NCI-H524 (cell line): Measurements from ENCODE around the gene DOK7.

Experiments
- DNase-seq, 2 experiments: peaks; one replicate each; lab custom pipeline; 2025; lab: John Stamatoyannopoulos, UW

DOK7 gene

DNA sequence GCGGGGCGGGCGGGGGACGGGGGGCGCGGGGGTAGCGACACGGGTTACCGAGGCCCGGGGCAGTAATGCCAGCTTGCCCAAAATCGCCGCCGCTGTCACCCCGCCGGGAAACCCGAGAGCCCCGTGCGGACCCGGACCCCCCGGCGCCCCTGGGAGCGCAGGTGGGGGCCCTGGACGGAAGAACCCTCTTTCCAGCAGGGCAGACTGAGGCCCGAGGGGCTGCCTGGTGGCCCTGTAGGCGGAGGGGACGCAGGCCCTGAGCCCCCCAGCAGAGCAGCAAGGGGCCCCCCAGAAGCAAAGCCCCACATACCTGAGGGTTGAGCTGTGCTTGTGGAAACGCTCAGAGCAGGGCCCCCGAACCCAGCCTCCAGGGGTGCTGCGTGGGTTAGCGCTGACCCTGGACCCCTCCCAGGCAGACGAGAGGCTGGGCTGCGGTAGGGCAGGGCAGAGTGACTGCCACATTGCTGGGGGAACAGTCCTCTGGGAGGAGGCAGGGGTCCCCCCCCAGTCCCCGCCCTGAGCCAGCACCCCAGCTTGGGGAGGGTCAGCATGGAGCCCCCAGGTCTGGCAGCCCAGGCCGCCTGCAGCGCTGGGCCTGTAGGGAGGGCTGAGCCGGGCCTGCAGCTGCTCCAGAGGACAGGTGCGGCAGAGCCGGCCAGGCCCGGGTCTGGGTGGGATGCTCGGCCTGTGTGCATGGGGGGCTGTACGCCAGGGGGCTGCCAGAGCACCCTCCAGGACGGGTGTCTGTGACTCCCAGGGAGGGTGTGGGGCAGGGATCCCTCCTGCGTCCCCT lies 646 bp downstream of the DOK7 start:
- no peak for DNase-seq

- no peak for DNase-seq
These were observed 1.3 kb downstream of the DOK7 start for GRCh38 chr4:3464349-3464905.

GRCh38 chr4:3464911-3465697 lies 2.0 kb downstream of the DOK7 start:
- DNase-seq, result no peak

GRCh38 chr4:3465698-3466671 lies 2.9 kb downstream of the DOK7 start:
- DNase-seq, result no peak

- no peak for DNase-seq
These were observed 3.8 kb downstream of the DOK7 start for GRCh38 chr4:3466691-3467600.

DNA sequence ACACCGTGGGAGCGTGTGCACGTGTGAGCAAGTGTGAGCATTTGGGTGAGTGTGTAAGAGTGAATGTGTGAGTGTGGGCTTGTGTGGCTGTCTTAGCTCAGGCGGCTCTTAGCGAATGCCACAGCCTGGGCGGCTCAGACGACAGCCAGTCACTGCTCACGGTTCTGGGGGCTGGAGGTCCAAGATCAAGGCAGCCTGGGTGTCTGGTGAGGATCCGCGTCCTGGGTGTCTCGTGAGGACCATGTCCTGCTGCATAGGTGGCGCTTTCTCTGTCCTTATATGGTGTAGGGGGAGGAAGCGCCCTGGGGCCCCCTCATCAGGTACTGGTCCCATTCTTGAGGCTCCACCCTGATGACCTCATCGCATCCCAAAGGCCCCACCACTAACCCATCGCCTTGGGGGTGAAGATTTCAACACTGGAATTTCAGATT lies 4.5 kb downstream of the DOK7 start:
- no peak for DNase-seq

DNA sequence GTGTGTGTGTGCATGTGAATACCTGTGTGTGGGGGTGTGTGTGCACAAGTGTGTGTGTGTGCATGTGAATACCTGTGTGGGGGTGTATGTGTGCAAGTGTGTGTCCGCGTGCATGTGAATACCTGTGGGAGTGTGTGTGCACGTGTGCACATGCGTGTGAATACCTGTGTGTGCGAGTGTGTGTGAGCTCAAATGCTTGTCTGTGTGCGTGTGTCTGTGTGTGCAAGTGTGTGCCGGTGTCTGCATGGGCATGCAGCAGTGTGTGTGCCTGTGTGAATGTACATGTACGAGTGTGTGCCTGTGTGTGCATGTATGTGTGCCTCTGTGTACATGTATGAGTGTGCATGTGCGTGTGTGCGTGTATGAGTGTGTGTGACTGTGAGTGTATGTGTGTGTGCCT lies 5.0 kb downstream of the DOK7 start:
- no peak for DNase-seq

DNA sequence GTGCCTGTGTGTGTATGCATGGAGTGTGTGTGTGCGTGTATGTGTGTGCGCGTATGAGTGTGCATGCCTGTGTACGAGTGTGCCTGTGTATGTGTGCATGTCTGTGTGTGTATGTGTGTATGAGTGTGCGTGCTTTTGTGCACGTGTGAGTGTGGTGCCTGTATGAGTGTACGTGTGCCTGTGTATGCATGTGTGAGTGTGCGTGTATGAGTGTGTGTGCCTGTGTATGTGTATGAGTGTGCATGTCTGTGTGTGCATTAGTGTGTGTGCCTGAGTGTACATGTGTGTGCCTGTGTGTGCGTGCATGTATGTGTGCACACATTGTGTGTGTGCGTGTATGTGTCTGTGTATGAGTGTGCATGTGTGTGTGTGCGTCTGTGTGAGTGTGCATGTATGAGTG lies 5.7 kb downstream of the DOK7 start:
- no peak for DNase-seq

GRCh38 chr4:3469386-3470243 lies 6.5 kb downstream of the DOK7 start:
- no peak for DNase-seq

- DNase-seq, result no peak
These were observed 7.4 kb downstream of the DOK7 start for GRCh38 chr4:3470244-3471097.

- no peak for DNase-seq
These were observed 8.1 kb downstream of the DOK7 start for GRCh38 chr4:3471098-3471760.

DNA sequence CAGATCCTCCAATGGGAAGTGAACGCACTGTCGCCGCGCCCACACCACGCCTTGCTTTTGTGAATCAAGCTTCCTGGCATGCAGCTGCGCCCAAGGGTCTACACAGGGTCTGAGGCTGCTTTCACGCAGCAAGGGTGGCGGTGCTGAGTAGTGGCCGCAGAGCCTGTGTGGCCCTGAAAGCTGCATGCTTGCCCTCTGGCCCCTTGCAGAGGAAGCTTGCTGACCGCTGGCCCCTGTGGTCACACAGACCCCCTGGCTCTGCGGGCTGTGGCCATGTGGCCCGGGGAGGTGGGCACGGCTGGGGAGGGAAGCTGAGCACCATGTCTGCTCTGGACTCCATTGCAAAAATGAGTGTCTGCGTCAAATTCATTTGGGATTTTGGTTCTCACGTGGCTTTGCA lies 8.8 kb downstream of the DOK7 start:
- DNase-seq, result no peak

GRCh38 chr4:3472411-3473141 lies 9.5 kb downstream of the DOK7 start:
- no peak for DNase-seq

DNA sequence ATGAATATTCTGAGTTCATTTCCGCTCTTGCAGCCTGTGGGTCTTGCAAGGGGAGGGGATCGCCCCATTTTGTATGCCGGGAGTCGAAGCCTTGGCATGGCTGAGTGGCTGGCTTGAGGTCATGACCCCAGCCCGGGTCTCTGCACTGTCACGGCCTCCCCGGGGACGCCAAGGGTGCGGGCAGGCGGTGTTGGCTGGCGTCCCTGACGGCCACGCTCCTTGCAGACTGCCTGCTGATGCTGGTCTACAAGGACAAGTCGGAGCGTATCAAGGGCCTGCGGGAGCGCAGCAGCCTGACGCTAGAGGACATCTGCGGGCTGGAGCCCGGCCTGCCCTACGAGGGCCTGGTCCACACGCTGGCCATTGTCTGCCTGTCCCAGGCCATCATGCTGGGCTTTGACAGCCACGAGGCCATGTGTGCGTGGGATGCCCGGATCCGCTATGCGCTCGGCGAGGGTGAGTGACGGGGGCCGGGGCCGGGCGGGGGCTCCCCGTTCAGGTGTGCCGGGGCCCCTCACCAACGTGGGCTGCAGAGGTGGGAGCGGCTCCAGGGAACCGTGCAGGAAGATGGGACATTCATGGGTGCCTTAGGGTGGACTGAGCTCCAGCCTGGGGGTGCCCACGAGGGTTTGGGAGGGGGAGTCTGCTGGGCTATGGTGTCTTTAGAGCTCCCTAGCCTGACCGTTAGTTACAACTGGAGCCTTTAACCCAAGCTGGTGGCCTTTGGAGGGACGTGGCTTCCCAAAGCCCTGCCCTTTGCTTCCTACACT lies 10.3 kb downstream of the DOK7 start:
- DNase-seq, result no peak

GRCh38 chr4:3473996-3474765 lies 11.1 kb downstream of the DOK7 start:
- no peak for DNase-seq
